HG02943 (cell line): ENCODE results near the gene LIME1.

Source experiments
- ATAC-seq: cut with Tn5 transposase; IDR thresholded peaks from one replicate; pipeline ENCODE4 v1.9.1; 2021; ENCODE audit warnings: mild to moderate bottlenecking, low read depth, moderate library complexity; ENCODE audit not compliant: unreplicated experiment

The LIME1 gene

GRCh38 chr20:63735859-63736718 is at the start of gene LIME1:
Gene LIME1 (plus strand): TSS chr20:63736664. CDS start chr20:63737550, 886 bp downstream.
- no peak for ATAC-seq

- ATAC-seq, result no peak
Observed at GRCh38 chr20:63687419-63688178, 48.9 kb upstream of the LIME1 start.

DNA sequence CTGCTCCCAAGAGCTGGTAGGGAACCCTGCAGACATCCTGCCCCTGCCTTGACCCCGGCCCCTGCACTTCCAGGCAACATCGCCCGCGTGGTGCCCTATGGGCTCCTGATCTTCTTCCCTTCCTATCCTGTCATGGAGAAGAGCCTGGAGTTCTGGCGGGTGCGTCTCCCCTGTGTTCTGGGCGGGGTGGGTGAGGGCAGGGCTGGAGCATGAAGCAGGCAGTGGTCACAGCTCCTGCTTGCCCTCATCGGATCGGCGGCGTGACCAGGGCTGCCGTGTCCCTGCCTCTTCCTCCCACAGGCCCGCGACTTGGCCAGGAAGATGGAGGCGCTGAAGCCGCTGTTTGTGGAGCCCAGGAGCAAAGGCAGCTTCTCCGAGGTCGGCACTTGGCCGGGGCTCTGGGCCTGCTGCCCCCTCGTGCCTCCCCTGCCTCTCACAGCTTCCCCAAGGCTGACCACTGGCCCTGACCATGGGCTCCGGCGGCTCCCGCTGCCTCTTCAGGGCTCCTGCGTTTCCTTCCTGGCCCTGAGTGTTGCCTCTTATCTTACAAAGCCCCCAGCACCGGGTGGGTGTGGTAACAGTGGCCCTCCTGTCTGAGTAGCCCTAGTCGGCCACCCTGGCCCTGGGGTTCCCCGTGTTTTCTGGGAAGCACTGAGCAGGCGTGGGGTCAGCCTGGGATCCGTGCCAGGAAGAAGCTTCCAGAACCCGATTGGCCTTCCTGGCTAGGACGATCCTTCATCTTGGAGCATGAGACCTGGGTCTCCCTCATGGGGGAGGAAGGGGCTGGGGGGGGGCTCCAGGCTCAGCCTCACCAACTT is 48.0 kb upstream of the LIME1 start:
- no peak for ATAC-seq

GRCh38 chr20:63689046-63690002 is 47.1 kb upstream of the LIME1 start:
- no peak for ATAC-seq

DNA sequence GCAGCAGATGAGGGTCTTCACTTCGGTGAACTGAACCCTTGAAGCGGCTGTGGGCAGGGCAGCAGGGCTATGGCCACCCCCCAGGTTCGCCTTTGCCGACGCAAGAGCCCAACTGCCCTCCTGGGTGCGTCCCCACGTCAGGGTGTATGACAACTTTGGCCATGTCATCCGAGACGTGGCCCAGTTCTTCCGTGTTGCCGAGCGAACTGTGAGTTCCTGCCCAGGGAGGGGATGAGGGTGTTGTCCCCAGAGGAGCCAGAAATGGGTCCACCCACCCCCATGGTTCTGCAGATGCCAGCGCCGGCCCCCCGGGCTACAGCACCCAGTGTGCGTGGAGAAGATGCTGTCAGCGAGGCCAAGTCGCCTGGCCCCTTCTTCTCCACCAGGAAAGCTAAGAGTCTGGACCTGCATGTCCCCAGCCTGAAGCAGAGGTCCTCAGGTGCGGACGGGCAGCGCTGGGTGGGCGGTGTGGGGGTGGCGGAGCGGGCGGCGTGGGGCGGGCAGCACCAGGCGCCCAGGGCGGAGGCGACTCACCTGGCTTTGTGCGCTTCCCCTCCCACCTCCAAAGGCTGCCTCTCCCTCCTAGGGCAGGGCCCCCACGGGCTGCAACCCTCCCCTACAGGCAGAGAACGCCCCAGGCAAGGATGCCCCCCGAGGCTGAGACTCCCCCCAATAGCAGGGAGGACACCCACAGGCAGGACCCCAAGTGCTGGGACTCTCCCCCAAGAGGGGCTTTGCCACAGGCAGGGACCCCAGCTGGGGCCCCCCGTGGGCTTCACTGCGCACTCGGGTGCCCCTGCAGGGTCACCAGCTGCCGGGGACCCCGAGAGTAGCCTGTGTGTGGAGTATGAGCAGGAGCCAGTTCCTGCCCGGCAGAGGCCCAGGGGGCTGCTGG is 46.2 kb upstream of the LIME1 start:
- no peak for ATAC-seq

DNA sequence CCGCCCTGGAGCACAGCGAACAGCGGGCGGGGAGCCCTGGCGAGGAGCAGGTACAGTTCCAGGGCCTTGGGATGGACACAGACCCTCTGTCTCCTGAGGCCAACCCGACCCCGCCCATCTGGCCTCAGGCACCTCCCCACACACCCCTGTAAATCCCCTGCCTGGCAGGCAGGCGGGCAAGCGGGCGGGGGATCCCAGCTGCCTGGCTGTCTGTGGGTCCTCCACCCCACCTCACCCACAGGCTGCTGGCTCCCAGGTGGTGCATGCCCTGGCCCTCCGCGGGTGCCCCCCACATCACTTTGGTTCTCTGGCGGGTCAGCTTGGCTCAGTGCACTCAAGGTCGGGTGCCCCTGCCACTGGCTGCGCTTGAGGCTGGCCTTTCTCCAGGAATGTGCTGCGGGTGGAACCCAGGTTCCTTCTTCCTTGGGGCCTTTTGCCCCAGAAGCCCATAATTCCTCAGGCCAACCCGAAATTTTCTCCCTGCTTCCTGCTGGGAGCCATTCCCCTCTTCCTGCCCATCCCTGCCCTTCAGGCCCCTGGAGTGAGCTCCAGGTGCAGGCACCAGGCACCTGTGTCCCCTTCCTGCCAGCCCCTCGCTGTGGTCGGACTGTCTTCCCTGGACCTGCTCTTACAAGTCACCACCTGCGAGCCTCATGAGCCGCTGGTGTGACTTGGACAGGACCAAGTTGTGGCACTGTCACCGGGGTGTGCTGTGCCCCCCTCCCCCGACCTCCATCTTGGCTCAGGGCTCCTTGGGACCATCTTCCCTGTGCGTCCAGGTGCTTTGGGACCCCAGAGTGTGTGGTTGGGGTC is 45.4 kb upstream of the LIME1 start:
- ATAC-seq, result no peak

GRCh38 chr20:63691711-63692435 is 44.6 kb upstream of the LIME1 start:
- no peak for ATAC-seq

GRCh38 chr20:63692436-63693082 is 43.9 kb upstream of the LIME1 start:
- ATAC-seq, result no peak

GRCh38 chr20:63693083-63693732 is 43.3 kb upstream of the LIME1 start:
- no peak for ATAC-seq

DNA sequence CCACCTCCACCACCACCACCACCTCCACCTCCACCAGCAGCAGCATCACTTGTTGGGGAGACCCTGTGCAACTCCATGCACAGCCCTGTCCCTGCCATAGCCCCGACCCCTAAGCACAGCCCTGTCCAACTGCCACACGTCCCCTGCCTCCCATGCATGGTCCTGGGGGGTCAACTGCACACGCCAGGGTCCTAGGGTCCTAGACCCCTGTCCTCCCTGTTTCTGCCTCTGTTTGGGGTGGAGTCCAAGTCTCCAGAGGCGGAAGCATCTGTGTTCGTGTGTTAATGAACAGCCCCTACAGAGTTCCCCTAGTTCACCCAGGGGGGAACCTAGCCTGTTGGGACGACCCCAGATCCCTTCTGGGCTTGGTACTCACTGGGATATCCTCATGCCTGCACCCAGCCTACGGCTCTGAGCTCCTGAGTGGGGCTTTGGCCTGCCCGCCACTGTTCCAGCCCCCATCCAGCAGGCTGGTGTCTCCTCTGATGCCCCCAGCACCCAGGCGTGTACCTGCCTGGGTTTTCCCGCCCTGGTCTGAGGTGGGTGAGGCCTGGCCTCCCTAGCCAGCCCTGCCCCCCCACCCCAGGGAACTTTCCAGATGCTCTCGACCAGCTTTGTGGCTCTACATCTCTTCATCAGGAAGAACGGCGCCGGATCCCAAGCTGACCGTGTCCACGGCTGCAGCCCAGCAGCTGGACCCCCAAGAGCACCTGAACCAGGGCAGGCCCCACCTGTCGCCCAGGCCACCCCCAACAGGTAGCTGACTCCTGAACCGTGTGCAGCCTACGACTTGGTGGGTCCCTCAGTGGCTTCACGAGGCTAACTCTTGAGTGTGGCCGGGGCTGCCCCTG is 42.5 kb upstream of the LIME1 start:
- ATAC-seq, result no peak

DNA sequence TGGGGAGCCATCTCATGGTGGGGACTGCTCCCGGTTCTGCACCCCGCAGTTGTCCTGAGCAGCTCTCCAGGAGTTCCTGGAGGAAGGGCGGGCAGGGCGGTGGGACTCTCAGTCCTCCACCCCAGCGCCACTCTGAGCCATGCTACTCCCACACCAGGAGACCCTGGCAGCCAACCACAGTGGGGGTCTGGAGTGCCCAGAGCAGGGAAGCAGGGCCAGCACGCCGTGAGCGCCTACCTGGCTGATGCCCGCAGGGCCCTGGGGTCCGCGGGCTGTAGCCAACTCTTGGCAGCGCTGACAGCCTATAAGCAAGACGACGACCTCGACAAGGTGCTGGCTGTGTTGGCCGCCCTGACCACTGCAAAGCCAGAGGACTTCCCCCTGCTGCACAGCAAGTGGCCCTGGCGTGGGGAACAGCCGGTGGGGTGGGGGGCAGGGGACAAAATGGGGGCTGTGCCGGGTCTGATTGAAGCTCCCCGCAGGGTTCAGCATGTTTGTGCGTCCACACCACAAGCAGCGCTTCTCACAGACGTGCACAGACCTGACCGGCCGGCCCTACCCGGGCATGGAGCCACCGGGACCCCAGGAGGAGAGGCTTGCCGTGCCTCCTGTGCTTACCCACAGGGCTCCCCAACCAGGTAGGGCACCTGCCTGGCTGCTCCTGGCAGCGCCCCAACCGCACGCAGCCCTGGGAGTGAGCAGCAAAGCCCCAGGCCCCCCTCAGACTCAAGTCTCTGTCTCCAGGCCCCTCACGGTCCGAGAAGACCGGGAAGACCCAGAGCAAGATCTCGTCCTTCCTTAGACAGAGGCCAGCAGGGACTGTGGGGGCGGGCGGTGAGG is 41.7 kb upstream of the LIME1 start:
- no peak for ATAC-seq

GRCh38 chr20:63695424-63696305 is 40.8 kb upstream of the LIME1 start:
- no peak for ATAC-seq

- no peak for ATAC-seq
Observed at GRCh38 chr20:63696306-63696627, 40.2 kb upstream of the LIME1 start.
